Liver (tissue), 9 donors: ENCODE data around the gene CHTOP. TPM values are rescaled to one million over a fixed set of nuclear protein-coding genes. Genes with fewer than 3 reads are reported as not detected.

Experiments
- DNase-seq: peaks from one replicate; pipeline ENCODE4 v3.0.0-alpha.2; 2017; ENCODE audit warnings: low spot score
- H3K27ac ChIP-seq, 2 donors: one replicate each; pipeline ENCODE4 v1.7.0; 2013; ENCODE audit warnings: inconsistent platforms in 2 of 2, low read length in 2 of 2, control low read depth in 1 of 2, low read depth in 1 of 2, mild to moderate bottlenecking in 1 of 2
- H3K27me3 ChIP-seq, 4 donors: one replicate each; pipeline versions ENCODE4 v1.6.1 to v1.7.0; 2013; ENCODE audit warnings: low read length in 3 of 4, inconsistent platforms in 1 of 4, mild to moderate bottlenecking in 1 of 4, moderate library complexity in 1 of 4; ENCODE audit not compliant: control insufficient read depth in 4 of 4, insufficient read depth in 4 of 4
- H3K36me3 ChIP-seq, 4 donors: one replicate each; pipeline versions ENCODE4 v1.6.1 to v1.7.0; 2013; ENCODE audit warnings: low read length in 3 of 4, mild to moderate bottlenecking in 3 of 4, low read depth in 1 of 4, moderate library complexity in 1 of 4; ENCODE audit not compliant: control insufficient read depth in 4 of 4, insufficient read depth in 3 of 4
- H3K4me1 ChIP-seq, 4 donors: one replicate each; pipeline versions ENCODE4 v1.6.1 to v1.7.0; 2013; ENCODE audit warnings: low read length in 3 of 4, mild to moderate bottlenecking in 3 of 4, moderate library complexity in 1 of 4; ENCODE audit not compliant: control insufficient read depth in 4 of 4, insufficient read depth in 4 of 4
- H3K4me3 ChIP-seq, 3 donors: one replicate each; pipeline versions ENCODE4 v1.6.1 to v1.7.0; 2013; ENCODE audit warnings: low read length in 3 of 3, control low read depth in 1 of 3, low read depth in 1 of 3, mild to moderate bottlenecking in 1 of 3
- H3K9ac ChIP-seq, 2 donors: one replicate each; pipeline ENCODE4 v1.7.0; 2013; ENCODE audit warnings: low read length in 2 of 2, mild to moderate bottlenecking in 2 of 2, moderate library complexity in 2 of 2, control low read depth in 1 of 2, low read depth in 1 of 2
- H3K9me3 ChIP-seq, 4 donors: one replicate each; pipeline versions ENCODE4 v1.6.1 to v1.7.0; 2013; ENCODE audit warnings: low read length in 3 of 4; ENCODE audit not compliant: control insufficient read depth in 4 of 4
- EGR1 ChIP-seq, 2 donors: IDR thresholded peaks; 2 replicates each; pipeline ENCODE4 v1.6.1; 2016 to 2018; ENCODE audit warnings: antibody characterized with exemption in 2 of 2, low read depth in 2 of 2
- FOXA1 ChIP-seq: IDR thresholded peaks from 2 replicates; pipeline ENCODE4 v1.6.1; 2016; ENCODE audit warnings: antibody characterized with exemption
- FOXA2 ChIP-seq: IDR thresholded peaks from 2 replicates; pipeline ENCODE4 v1.6.1; 2016; ENCODE audit warnings: antibody characterized with exemption
- GABPA ChIP-seq, 2 donors: IDR thresholded peaks in 1 of 2; conservative IDR thresholded peaks in 1 of 2; 2 replicates each; pipeline ENCODE4 v1.6.1; 2016; ENCODE audit warnings: antibody characterized with exemption in 2 of 2, mild to moderate bottlenecking in 1 of 2, moderate library complexity in 1 of 2
- HNF4A ChIP-seq, 2 donors: conservative IDR thresholded peaks; 2 replicates each; pipeline ENCODE4 v1.6.1; 2016; ENCODE audit warnings: antibody characterized with exemption in 2 of 2, mild to moderate bottlenecking in 2 of 2
- HNF4G ChIP-seq: IDR thresholded peaks from 2 replicates; pipeline ENCODE4 v1.6.1; 2016; ENCODE audit warnings: antibody characterized with exemption
- JUND ChIP-seq, 2 donors: IDR thresholded peaks; 2 replicates each; pipeline ENCODE4 v1.6.1; 2016; ENCODE audit warnings: antibody characterized with exemption in 2 of 2
- NR2F2 ChIP-seq: IDR thresholded peaks from 2 replicates; pipeline ENCODE4 v1.6.1; 2016; ENCODE audit warnings: antibody characterized with exemption
- RAD21 ChIP-seq, 2 donors: IDR thresholded peaks; 2 replicates each; pipeline ENCODE4 v1.6.1; 2016; ENCODE audit warnings: antibody characterized with exemption in 2 of 2, mild to moderate bottlenecking in 2 of 2
- RXRA ChIP-seq, 2 donors: IDR thresholded peaks; 2 replicates each; pipeline ENCODE4 v1.6.1; 2017 to 2018; ENCODE audit warnings: antibody characterized with exemption in 2 of 2, mild to moderate bottlenecking in 1 of 2
- SP1 ChIP-seq: IDR thresholded peaks from 2 replicates; pipeline ENCODE4 v1.6.1; 2018; ENCODE audit warnings: antibody characterized with exemption, mild to moderate bottlenecking
- TAF1 ChIP-seq: conservative IDR thresholded peaks from 2 replicates; pipeline ENCODE4 v1.6.1; 2016; ENCODE audit warnings: antibody characterized with exemption, mild to moderate bottlenecking
- YY1 ChIP-seq: IDR thresholded peaks from 2 replicates; pipeline ENCODE4 v1.6.1; 2016; ENCODE audit warnings: antibody characterized with exemption, mild to moderate bottlenecking
- WGBS: extraction: QIAGEN DNeasy Blood & Tissue Kit; methylation state at CpG from one replicate; pipeline ENCODE4 v1.1.7; 2013; 5-methylcytosine and 5-hydroxymethylcytosine counted together
- polyA plus RNA-seq, 2 donors: library from polyadenylated mRNA; stranded (reverse) in 1 of 2; unstranded in 1 of 2; fragments of 200-250 nt in 1 of 2; fragments of >200 nt in 1 of 2; fragmentation: Nextera tagmentation in 1 of 2; extraction: Ambion mirVana in 1 of 2; gene quantifications; one replicate each; pipeline versions ENCODE4 v1.2.1 to v1.2.3, GENCODE V29; 2013 to 2015
- total RNA-seq, 2 donors: library from RNA; depleted of rRNA; stranded (reverse); fragments of >200 nt; gene quantifications; one replicate each; pipeline ENCODE4 v1.2.3, GENCODE V29; 2014
- TF ChIP-seq, protein P1 (sequence below): IDR thresholded peaks from 2 replicates; pipeline ENCODE4 v1.6.1; 2016; ENCODE audit warnings: antibody characterized with exemption
- TF ChIP-seq, protein P2 (sequence below): IDR thresholded peaks from 2 replicates; pipeline ENCODE4 v1.6.1; 2016; ENCODE audit warnings: antibody characterized with exemption, mild to moderate bottlenecking
- TF ChIP-seq, protein P3 (sequence below): IDR thresholded peaks from 2 replicates; pipeline ENCODE4 v1.6.1; 2016; ENCODE audit warnings: antibody characterized with exemption
- TF ChIP-seq, protein P4 (sequence below): IDR thresholded peaks from 2 replicates; pipeline ENCODE4 v1.6.1; 2016; ENCODE audit warnings: antibody characterized with exemption
- TF ChIP-seq, protein P5 (sequence below): fragments of 150-350 bp; IDR thresholded peaks from 2 replicates; pipeline ENCODE4 v1.5.1; 2017; ENCODE audit warnings: improper control_type of control experiment, low read depth, low read length; ENCODE audit not compliant: missing input control
- donor health status: healthy.
- donor health status: healthy.
- donor health status: healthy.
- donor health status: healthy.
- donor health status: healthy.

Gene CHTOP
- total and polyA plus RNA-seq, 4 donors: 16.4 to 30.9 (median 24.3) TPM

DNA sequence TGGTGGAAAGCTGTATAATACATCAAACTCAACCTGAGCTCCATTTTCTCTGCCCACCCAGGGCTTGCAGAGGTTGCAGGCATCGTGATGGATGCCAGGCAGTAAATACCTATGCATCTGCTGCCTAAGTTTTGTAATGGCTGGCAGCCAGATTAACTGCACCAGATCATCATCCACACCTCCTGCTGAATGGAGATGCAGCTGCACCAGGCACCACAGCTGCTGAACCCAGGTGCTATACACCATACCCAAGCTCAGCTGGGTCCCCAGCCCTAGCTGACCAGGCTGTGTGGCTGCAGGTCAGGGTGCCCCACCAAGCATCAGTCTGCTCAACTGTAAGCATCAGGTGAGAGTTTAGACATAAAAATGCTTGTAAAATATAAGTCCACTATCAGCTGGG is 17.9 kb downstream of the CHTOP start:
- Histone ChIP-seq H3K4me1 (peaks cover 0 to 19% (median 10%) of the 10 kb centered on the region in 4 donors), H3K9ac (no peak overlapping the region), H3K27me3 (no peaks in the 10 kb centered on the region), H3K9me3 (no peaks in the 10 kb centered on the region), H3K36me3 (no peaks in the 10 kb centered on the region), H3K4me3 (no peak overlapping the region), H3K27ac (no peak overlapping the region)
- 100% methylated on average over 1 of the region's 1 CpG for WGBS
- no peak for DNase-seq
- TF ChIP-seq, protein P1, sequence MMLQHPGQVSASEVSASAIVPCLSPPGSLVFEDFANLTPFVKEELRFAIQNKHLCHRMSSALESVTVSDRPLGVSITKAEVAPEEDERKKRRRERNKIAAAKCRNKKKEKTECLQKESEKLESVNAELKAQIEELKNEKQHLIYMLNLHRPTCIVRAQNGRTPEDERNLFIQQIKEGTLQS: no peak
- no peak for TF ChIP-seq HNF4A (conservative IDR thresholded peaks at IDR 0.05)
- TF ChIP-seq FOXA2: no peak
- no peak for TF ChIP-seq EGR1 (IDR thresholded peaks at IDR 0.05; ENCODE audit: low read depth in 2 of 2)
- TF ChIP-seq GABPA (IDR thresholded peaks at IDR 0.05 in 1 of 2, conservative IDR thresholded peaks at IDR 0.05 in 1 of 2): no peak
- TF ChIP-seq RAD21 (IDR thresholded peaks at IDR 0.05): no peak
- TF ChIP-seq JUND (IDR thresholded peaks at IDR 0.05): no peak
- no peak for TF ChIP-seq FOXA1
- TF ChIP-seq, protein P2, sequence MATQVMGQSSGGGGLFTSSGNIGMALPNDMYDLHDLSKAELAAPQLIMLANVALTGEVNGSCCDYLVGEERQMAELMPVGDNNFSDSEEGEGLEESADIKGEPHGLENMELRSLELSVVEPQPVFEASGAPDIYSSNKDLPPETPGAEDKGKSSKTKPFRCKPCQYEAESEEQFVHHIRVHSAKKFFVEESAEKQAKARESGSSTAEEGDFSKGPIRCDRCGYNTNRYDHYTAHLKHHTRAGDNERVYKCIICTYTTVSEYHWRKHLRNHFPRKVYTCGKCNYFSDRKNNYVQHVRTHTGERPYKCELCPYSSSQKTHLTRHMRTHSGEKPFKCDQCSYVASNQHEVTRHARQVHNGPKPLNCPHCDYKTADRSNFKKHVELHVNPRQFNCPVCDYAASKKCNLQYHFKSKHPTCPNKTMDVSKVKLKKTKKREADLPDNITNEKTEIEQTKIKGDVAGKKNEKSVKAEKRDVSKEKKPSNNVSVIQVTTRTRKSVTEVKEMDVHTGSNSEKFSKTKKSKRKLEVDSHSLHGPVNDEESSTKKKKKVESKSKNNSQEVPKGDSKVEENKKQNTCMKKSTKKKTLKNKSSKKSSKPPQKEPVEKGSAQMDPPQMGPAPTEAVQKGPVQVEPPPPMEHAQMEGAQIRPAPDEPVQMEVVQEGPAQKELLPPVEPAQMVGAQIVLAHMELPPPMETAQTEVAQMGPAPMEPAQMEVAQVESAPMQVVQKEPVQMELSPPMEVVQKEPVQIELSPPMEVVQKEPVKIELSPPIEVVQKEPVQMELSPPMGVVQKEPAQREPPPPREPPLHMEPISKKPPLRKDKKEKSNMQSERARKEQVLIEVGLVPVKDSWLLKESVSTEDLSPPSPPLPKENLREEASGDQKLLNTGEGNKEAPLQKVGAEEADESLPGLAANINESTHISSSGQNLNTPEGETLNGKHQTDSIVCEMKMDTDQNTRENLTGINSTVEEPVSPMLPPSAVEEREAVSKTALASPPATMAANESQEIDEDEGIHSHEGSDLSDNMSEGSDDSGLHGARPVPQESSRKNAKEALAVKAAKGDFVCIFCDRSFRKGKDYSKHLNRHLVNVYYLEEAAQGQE: no peak
- no peak for TF ChIP-seq RXRA (IDR thresholded peaks at IDR 0.05)
- TF ChIP-seq, protein P3, sequence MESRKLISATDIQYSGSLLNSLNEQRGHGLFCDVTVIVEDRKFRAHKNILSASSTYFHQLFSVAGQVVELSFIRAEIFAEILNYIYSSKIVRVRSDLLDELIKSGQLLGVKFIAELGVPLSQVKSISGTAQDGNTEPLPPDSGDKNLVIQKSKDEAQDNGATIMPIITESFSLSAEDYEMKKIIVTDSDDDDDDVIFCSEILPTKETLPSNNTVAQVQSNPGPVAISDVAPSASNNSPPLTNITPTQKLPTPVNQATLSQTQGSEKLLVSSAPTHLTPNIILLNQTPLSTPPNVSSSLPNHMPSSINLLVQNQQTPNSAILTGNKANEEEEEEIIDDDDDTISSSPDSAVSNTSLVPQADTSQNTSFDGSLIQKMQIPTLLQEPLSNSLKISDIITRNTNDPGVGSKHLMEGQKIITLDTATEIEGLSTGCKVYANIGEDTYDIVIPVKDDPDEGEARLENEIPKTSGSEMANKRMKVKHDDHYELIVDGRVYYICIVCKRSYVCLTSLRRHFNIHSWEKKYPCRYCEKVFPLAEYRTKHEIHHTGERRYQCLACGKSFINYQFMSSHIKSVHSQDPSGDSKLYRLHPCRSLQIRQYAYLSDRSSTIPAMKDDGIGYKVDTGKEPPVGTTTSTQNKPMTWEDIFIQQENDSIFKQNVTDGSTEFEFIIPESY: no peak
- TF ChIP-seq, protein P4, sequence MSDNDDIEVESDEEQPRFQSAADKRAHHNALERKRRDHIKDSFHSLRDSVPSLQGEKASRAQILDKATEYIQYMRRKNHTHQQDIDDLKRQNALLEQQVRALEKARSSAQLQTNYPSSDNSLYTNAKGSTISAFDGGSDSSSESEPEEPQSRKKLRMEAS: no peak
- TF ChIP-seq, protein P5, sequence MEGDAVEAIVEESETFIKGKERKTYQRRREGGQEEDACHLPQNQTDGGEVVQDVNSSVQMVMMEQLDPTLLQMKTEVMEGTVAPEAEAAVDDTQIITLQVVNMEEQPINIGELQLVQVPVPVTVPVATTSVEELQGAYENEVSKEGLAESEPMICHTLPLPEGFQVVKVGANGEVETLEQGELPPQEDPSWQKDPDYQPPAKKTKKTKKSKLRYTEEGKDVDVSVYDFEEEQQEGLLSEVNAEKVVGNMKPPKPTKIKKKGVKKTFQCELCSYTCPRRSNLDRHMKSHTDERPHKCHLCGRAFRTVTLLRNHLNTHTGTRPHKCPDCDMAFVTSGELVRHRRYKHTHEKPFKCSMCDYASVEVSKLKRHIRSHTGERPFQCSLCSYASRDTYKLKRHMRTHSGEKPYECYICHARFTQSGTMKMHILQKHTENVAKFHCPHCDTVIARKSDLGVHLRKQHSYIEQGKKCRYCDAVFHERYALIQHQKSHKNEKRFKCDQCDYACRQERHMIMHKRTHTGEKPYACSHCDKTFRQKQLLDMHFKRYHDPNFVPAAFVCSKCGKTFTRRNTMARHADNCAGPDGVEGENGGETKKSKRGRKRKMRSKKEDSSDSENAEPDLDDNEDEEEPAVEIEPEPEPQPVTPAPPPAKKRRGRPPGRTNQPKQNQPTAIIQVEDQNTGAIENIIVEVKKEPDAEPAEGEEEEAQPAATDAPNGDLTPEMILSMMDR: no peak
- TF ChIP-seq TAF1: no peak
- no peak for TF ChIP-seq YY1
- no peak for TF ChIP-seq NR2F2
- no peak for TF ChIP-seq HNF4G
- TF ChIP-seq SP1: no peak
